DOHH2 (cell line): ENCODE results near the gene SHLD3.

ENCODE experiments used
- H3F3A ChIP-seq: fragments of 200-600 bp; sonication (generic), shearing (Covaris generic); 2 replicates; pipeline ENCODE4 v1.6.0; 2016; ENCODE audit warnings: antibody characterized with exemption, mild to moderate bottlenecking; ENCODE audit not compliant: control insufficient read depth, insufficient read depth
- H3K27ac ChIP-seq: fragments of 200-600 bp; sonication (generic); 2 replicates; pipeline ENCODE4 v1.5.1; 2014; ENCODE audit warnings: low read depth, mild to moderate bottlenecking, low read length, moderate library complexity
- H3K27me3 ChIP-seq: fragments of 200-600 bp; sonication (generic); 2 replicates; pipeline ENCODE4 v1.6.1; 2014; ENCODE audit warnings: mild to moderate bottlenecking, low read length, mixed read lengths; ENCODE audit not compliant: control insufficient read depth
- H3K36me3 ChIP-seq: fragments of 200-600 bp; sonication (generic); 2 replicates; pipeline ENCODE4 v1.6.1; 2014; ENCODE audit warnings: mild to moderate bottlenecking, low read length, moderate library complexity, mixed read lengths; ENCODE audit not compliant: control insufficient read depth
- H3K4me1 ChIP-seq: fragments of 200-600 bp; sonication (generic); 2 replicates; pipeline ENCODE4 v1.6.1; 2014; ENCODE audit warnings: mild to moderate bottlenecking, low read length, mixed read lengths; ENCODE audit not compliant: control insufficient read depth
- H3K4me2 ChIP-seq: fragments of 200-600 bp; sonication (generic); 2 replicates; pipeline ENCODE4 v1.6.0; 2014; ENCODE audit warnings: mild to moderate bottlenecking, low read length, moderate library complexity
- H3K4me3 ChIP-seq: fragments of 200-600 bp; sonication (generic); 2 replicates; pipeline ENCODE4 v1.5.1; 2014; ENCODE audit warnings: mild to moderate bottlenecking, low read length, mixed read lengths
- H3K79me2 ChIP-seq: fragments of 200-600 bp; sonication (generic); 2 replicates; pipeline ENCODE4 v1.6.1; 2014; ENCODE audit warnings: mild to moderate bottlenecking, low read length, mixed read lengths; ENCODE audit not compliant: control insufficient read depth
- H3K9me2 ChIP-seq: fragments of 200-600 bp; sonication (generic); replicated peaks from 2 replicates; pipeline ENCODE4 v1.6.1; 2014; ENCODE audit warnings: mild to moderate bottlenecking, low read length, mixed read lengths; ENCODE audit not compliant: control insufficient read depth
- H3K9me3 ChIP-seq: fragments of 200-600 bp; sonication (generic); 2 replicates; pipeline ENCODE4 v1.6.1; 2014; ENCODE audit warnings: antibody characterized with exemption, low read length, mixed read lengths; ENCODE audit not compliant: control insufficient read depth, insufficient read depth
- H4K20me1 ChIP-seq: fragments of 200-600 bp; sonication (generic); 2 replicates; pipeline ENCODE4 v1.6.0; 2014; ENCODE audit warnings: low read depth, mild to moderate bottlenecking, antibody characterized with exemption, low read length, moderate library complexity; ENCODE audit not compliant: control insufficient read depth, insufficient read depth
- CTCF ChIP-seq: fragments of 200-600 bp; sonication (generic); IDR thresholded peaks from one replicate; pipeline ENCODE4 v1.5.1; 2014; ENCODE audit warnings: antibody characterized with exemption, mild to moderate bottlenecking, low read depth, low read length; ENCODE audit not compliant: poor library complexity, severe bottlenecking
- EZH2phosphoT487 ChIP-seq: fragments of 200-600 bp; sonication (generic); IDR thresholded peaks from 2 replicates; pipeline ENCODE4 v1.6.1; 2017; ENCODE audit warnings: borderline replicate concordance, mild to moderate bottlenecking, antibody characterized with exemption, low read length, moderate library complexity, mixed read lengths

SHLD3 gene

GRCh38 chr5:65651144-65651543 lies 26.3 kb downstream of the SHLD3 start:
- Histone ChIP-seq H3K4me2 (no peak overlapping the region), H3K9me2 (no peaks in the 10 kb centered on the region), H4K20me1 (no peaks in the 10 kb centered on the region), H3K27me3 (no peaks in the 10 kb centered on the region), H3F3A (no peaks in the 10 kb centered on the region), H3K4me1 (no peaks in the 10 kb centered on the region), H3K9me3 (no peaks in the 10 kb centered on the region), H3K36me3 (no peaks in the 10 kb centered on the region), H3K79me2 (no peaks in the 10 kb centered on the region), H3K27ac (no peak overlapping the region), H3K4me3 (no peak overlapping the region)
- no peak for TF ChIP-seq EZH2phosphoT487
- no peak for TF ChIP-seq CTCF

- Histone ChIP-seq H3F3A (no peaks in the 10 kb centered on the region), H3K4me1 (no peaks in the 10 kb centered on the region), H3K79me2 (no peaks in the 10 kb centered on the region), H3K27ac (no peak overlapping the region), H3K36me3 (no peaks in the 10 kb centered on the region), H3K4me3 (no peak overlapping the region), H3K9me3 (no peaks in the 10 kb centered on the region), H4K20me1 (no peaks in the 10 kb centered on the region), H3K27me3 (no peaks in the 10 kb centered on the region), H3K9me2 (no peaks in the 10 kb centered on the region), H3K4me2 (no peak overlapping the region)
- no peak for TF ChIP-seq CTCF
- TF ChIP-seq EZH2phosphoT487: no peak
Observed at GRCh38 chr5:65654713-65655112, 29.9 kb downstream of the SHLD3 start.

- Histone ChIP-seq H3K4me3 (no peak overlapping the region), H3K27ac (no peak overlapping the region), H3K9me2 (no peaks in the 10 kb centered on the region), H3K4me2 (no peak overlapping the region), H4K20me1 (no peaks in the 10 kb centered on the region), H3K4me1 (no peaks in the 10 kb centered on the region), H3K79me2 (no peaks in the 10 kb centered on the region), H3K9me3 (no peaks in the 10 kb centered on the region), H3F3A (0 out of 2 replicates have a peak, but pooled peaks cover 5% of the 10 kb centered on the region), H3K36me3 (peaks cover 8% of the 10 kb centered on the region), H3K27me3 (no peaks in the 10 kb centered on the region)
- TF ChIP-seq EZH2phosphoT487: no peak
- TF ChIP-seq CTCF: peak; percentile 15
Observed at GRCh38 chr5:65663804-65664521, 39.1 kb downstream of the SHLD3 start.
